IPS DF 4.7 (cell line): ENCODE results near the gene FIZ1.
"Not testable (repeated sequence)": the region's sequence is repeated elsewhere in the genome, so short reads cannot be mapped to it uniquely, and the experiment has no call there.

Source experiments
- DNase-seq: peaks from one replicate; pipeline ENCODE4 v3.0.0-alpha.2; 2013; ENCODE audit warnings: low spot score; ENCODE audit errors: extremely low read depth

FIZ1 gene

DNA sequence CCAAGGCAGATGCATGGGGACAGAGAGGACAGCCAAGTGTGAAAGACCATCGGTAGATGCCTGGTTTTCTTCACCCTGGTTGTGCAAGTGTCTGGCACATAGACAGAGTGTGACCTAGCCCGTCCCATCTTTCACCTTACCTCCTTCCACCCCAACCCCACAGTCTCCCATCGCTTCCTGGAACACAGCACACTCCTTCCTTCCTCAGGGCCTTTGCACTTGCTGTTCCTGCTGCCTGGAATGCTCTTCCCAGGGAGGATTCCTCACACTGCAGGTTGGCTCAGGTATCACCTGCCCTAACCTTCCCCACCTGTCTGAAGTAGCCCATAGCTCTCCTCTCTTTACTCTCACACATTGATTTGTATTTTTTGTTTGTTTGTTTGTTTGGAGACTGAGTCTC, 3.0 kb downstream of the FIZ1 start:
- DNase-seq = no peak

DNA sequence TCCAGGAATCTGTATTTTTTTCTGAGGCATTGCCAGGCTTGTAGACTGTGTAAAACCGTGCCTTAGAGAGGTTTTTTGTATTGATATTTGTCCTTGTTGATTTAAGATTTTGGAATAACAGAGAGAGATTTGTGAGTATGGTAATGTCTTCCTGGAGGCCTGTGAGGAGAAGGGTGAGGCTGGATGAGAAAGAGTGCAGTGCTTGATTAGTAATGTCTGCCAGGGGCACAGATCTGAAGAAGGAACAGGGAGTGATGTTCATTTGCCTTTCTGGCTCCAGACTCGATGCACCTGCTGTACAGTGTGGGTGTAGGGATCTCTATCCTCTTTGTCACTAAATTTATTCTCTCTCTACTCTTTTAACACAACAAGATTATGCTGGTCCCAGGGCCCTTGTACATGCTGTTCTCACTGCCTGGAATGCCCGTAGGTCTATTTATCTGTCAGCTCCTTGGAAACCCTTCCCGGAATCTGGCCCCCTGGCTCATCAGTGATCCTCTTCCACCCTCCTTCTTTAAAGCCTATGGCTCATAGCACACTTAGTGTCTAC, 4.2 kb downstream of the FIZ1 start:
- DNase-seq = no peak

GRCh38 chr19:55593096-55593772, 6.1 kb downstream of the FIZ1 start:
- DNase-seq = no peak

GRCh38 chr19:55592391-55593090, 6.8 kb downstream of the FIZ1 start:
- no peak for DNase-seq

- no peak for DNase-seq
These were observed 7.8 kb downstream of the FIZ1 start for GRCh38 chr19:55591555-55591954.

DNA sequence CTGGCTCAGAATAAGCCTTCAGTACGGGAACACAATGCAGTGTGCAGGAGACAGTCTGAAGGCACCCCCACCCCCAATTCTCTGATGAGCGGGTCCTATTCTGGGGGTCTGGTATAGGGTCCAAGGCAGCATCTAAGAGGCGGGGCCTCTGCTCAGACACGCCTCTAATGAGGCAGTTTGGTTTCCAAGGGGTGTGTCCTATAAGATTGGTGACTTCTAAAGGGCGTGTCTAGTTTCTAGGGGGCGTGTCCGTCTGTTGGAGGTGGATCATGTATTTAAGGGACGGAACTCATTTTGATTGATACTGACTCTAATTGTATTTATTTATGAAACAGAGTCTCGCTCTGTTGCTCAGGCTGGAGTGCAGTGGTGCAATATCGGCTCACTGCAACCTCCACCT, 8.7 kb downstream of the FIZ1 start:
- no peak for DNase-seq

- no peak for DNase-seq
These were observed 9.2 kb downstream of the FIZ1 start for GRCh38 chr19:55590109-55590508.

DNA sequence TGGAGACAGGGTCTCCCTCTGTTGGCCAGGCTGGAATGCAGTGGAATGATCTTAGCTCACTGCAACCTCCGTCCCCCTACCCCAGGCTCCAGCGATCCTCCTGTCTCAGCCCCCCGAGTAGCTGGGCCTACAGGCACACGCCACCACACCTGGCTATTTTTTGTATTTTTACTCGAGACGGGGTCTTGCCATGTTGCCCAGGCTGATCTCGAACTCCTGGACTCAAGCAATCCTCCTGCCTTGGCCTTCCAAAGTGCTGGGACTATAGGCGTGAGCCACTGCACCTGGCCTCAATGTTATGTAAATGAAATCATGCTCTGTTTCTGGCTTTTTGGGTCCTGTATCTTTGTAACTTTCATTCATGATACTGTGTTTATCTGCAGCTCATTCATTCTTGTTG, 10.6 kb downstream of the FIZ1 start:
- no peak for DNase-seq

DNA sequence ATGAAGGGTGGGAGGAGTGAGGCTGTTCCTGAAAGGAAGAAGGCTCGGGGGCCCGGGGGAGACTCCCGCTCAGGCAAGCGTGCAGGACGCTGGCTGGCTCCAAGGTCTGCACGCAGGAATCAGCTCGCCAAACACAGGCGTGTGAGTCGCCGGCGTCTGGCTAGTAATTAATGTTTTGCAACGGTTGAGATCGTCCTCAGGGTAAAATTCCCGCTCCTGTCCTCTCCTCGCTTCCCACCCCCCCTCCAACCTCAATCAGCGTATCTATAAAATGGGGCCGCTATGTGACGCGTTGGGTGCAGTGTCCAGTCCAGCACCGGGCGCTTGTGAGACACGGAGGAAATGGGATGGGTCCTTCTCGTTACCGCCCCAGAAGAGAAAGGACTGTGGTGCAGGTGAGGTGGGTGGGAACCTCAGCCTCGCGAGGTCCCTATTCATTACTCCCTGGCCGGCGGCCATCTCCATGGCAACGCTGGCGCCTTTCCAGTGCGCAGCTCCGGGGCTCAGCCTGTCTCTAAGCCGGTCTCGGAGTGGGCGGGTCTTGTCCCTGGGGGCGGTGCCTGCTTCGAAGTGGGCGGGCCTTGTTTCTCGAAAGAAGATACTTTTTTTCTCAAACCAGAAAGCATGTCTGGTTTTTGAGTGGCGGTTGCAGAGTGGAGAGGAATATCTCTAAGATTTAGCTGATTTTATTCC, 12.2 kb downstream of the FIZ1 start:
- DNase-seq = no peak

- no peak for DNase-seq
These were observed 13.5 kb downstream of the FIZ1 start for GRCh38 chr19:55585658-55586339.

- no peak for DNase-seq
These were observed 14.4 kb downstream of the FIZ1 start for GRCh38 chr19:55584871-55585270.

GRCh38 chr19:55583897-55584296, 15.4 kb downstream of the FIZ1 start:
- DNase-seq = not testable (repeated sequence)

GRCh38 chr19:55582284-55582683, 17.0 kb downstream of the FIZ1 start:
- not testable (repeated sequence) for DNase-seq

- DNase-seq = no peak
These were observed 17.5 kb downstream of the FIZ1 start for GRCh38 chr19:55581823-55582223.

DNA sequence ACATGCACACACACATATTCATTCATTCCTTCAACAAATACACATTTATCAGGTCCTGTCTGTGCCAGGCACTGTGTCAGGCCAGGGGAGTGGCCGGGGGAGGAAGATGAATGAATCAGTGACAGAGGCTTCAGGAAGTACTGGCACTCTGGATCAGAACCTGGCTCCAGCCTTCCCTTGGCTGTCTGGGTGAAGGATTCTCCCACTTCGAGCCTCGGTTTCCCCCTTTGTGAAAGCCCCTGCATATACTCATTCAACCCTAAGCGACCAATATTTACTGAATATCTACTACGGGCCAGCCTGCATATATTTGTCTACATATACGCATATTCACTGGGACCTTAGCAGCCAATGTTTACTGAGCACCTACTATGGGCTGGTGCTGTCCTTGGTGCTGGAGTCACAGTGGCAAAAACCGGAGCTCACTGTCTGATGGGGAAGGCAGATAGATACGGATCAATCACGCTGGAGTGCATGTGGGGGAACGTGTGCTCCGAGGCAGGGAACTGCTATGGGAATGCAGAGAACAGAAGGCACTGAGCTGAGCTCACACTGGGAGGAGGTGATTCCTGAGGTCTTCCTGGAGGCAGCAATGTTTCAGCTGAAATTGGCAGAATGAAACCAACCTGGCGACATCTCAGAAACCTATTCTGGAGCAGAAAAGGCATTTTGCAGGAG, 18.0 kb downstream of the FIZ1 start:
- no peak for DNase-seq

DNA sequence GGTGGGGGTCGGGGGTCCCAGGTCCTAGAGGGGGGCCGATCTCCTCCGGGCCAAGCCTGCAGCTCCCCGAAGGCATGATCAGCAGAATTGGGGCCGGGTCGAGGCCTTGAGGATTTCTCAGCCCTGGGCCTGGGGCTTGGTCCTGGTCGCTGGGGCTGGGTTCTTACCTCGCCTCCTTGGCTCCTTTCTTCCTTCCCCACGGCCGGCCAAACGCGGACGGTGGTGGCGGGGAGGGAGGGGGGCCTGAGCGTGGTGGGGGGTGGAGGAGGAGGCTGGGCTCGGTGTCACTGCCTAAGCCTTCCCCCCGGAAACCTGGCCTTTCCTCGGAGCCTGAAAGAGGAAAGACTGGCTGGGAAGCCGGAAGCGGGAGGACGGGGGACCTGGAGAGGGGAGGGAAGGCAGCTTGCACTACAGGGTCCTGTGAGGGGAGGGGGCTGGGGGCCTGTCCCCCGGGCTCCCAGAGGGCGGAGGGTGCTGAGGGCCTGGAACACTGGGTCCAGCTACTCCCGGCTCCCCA, 18.6 kb downstream of the FIZ1 start, which contains the start of gene ZNF579:
TSS of gene ZNF579 (minus strand) at position 221 of the 517 bp plus-strand sequence. CDS start 1,209 bp downstream, outside the sequence.
- no peak for DNase-seq

GRCh38 chr19:55579766-55580621, 19.3 kb downstream of the FIZ1 start:
- DNase-seq = no peak

DNA sequence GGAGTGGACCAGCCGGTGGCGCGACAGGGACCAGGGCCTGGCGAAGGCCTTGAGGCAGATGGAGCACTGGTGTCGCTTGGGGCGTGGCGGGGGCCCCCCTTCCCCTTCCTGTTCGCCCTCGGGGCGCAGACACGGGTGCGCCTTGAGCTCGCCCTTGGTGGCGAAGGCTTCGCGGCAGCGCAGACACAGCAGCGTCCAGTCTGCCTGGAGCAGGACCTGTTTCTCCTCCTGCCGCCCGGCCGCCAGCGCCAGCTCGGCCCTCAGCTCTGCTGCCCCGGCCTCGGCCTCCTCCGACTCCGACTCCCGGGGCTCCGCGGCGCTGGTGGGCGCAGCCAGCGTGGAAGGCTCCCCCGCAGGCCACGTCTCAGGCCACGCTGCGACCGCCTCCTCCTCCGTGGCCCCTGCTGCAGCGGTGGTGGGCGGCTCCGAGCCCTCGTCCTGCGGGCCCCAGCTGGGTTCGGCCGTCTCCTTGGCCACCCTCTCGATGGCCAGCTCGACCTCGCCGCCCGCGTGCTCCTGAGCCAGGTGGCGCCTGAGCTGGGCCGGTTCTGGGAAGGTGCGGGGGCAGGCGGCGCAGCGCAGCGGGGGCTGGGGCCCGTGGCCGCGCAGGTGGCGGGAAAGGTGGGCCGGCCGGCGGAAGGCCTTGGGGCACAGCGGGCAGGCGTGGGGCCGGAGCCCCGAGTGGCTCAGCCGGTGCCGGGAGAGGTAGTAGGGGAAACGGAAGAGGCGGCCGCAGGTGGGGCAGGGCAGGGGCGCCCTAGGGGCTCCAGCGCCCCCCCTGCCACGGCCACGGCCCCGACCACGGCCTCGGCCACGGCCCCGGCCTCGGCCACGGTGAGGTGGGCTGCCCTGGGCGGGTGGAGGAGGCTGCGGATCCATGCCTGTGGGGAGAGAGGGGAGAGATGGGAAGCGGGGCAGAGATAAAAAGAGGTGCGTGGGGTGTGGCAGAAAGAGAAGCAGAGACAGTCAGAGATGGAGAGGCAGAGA, 20.3 kb downstream of the FIZ1 start:
- no peak for DNase-seq
